Epithelial cell of umbilical artery (primary cell): Measurements from ENCODE around the gene GNG12. TPM values are rescaled to one million over a fixed set of nuclear protein-coding genes. Genes with fewer than 3 reads are reported as not detected.

Experiments used
- total RNA-seq: library from RNA; depleted of rRNA; stranded (reverse); fragments of >200 nt; gene quantifications from 2 replicates; pipeline ENCODE4 v1.2.3, GENCODE V29; 2014

Gene GNG12
- 143 and 203 TPM in 2 replicates for total RNA-seq

GRCh38 chr1:67832737-67833601, at the start of gene GNG12:
TSS of gene GNG12 (minus strand) at chr1:67833467. CDS start at chr1:67707686, 125,781 bp downstream.

GRCh38 chr1:67685067-67685557, 148.2 kb downstream of the GNG12 start, which contains the start of gene GADD45A:
TSS of gene GADD45A (plus strand) at chr1:67685201. CDS start at chr1:67685495, 294 bp downstream.

Other genes with a start within 250 kb of the GNG12 start
- 40.3 and 54.1 TPM in 2 replicates for gene GADD45A, start 148.3 kb downstream of the GNG12 start, total RNA-seq
- 0.91 and 0.97 TPM in 2 replicates for gene DIRAS3, start 217.2 kb upstream of the GNG12 start, total RNA-seq